Pons (tissue), 1 donor: ENCODE measurements around the gene MIEF1.

Experiments used
- DNase-seq: peaks from one replicate; pipeline ENCODE4 v3.0.0-alpha.2; 2016; ENCODE audit warnings: low spot score

The MIEF1 gene

GRCh38 chr22:39558950-39559349 lies 56.9 kb downstream of the MIEF1 start:
- DNase-seq = no peak

GRCh38 chr22:39559456-39560105 lies 57.5 kb downstream of the MIEF1 start:
- no peak for DNase-seq

- DNase-seq = no peak
Observed at GRCh38 chr22:39560127-39560526, 58.0 kb downstream of the MIEF1 start.

- no peak for DNase-seq
Observed at GRCh38 chr22:39562839-39563489, 60.9 kb downstream of the MIEF1 start.

- DNase-seq = no peak
Observed at GRCh38 chr22:39563571-39564428, 61.7 kb downstream of the MIEF1 start.

- DNase-seq = no peak
Observed at GRCh38 chr22:39565414-39565944, 63.4 kb downstream of the MIEF1 start.

- DNase-seq = no peak
Observed at GRCh38 chr22:39567135-39567946, 65.3 kb downstream of the MIEF1 start.
